A549 (cell line): Measurements from ENCODE around the gene PDGFRA.

Source experiments
- CHD2 ChIP-seq: fragments of 150-350 bp; IDR thresholded peaks from 2 replicates; pipeline ENCODE4 v1.6.1; 2014; ENCODE audit warnings: low read length; ENCODE audit not compliant: partially characterized antibody
- CTCF ChIP-seq: fragments of >200 bp; sonication (Bioruptor Twin); formaldehyde crosslinking; IDR thresholded peaks from 3 replicates; pipeline ENCODE4 v1.5.1; 2016
- EP300 ChIP-seq, 2 experiments: fragments of >200 bp; sonication (Bioruptor Twin); formaldehyde crosslinking; IDR thresholded peaks; 2 replicates in 1 of 2; 3 replicates in 1 of 2; pipeline ENCODE4 v1.6.1; 2016 to 2017
- HDAC2 ChIP-seq: fragments of 200-600 bp; sonication (generic); IDR thresholded peaks from 2 replicates; pipeline ENCODE4 v1.6.1; 2016
- KDM1A ChIP-seq: fragments of 200-600 bp; sonication (generic); IDR thresholded peaks from 2 replicates; pipeline ENCODE4 v1.6.1; 2016; ENCODE audit warnings: low read depth, mild to moderate bottlenecking
- MAX ChIP-seq: IDR thresholded peaks from 2 replicates; pipeline ENCODE4 v1.6.1; 2012
- POLR2AphosphoS2 ChIP-seq: conservative IDR thresholded peaks from 2 replicates; pipeline ENCODE4 v1.6.1; 2012; ENCODE audit warnings: low read length, improper control_type of control experiment, inconsistent platforms
- RCOR1 ChIP-seq: fragments of 150-350 bp; IDR thresholded peaks from 2 replicates; pipeline ENCODE4 v1.6.1; 2014; ENCODE audit warnings: antibody characterized with exemption, low read length, low read depth
- REST ChIP-seq: fragments of 200-600 bp; sonication (generic); IDR thresholded peaks from 2 replicates; pipeline ENCODE4 v1.6.1; 2016; ENCODE audit warnings: antibody characterized with exemption, mild to moderate bottlenecking, moderate library complexity
- TP53 ChIP-seq: fragments of 250-450 bp; sonication (Bioruptor Pico); IDR thresholded peaks from 2 replicates; pipeline ENCODE4 v1.5.0; 2021; ENCODE audit warnings: mild to moderate bottlenecking, moderate library complexity
- TF ChIP-seq, protein P1 (sequence below): fragments of 450-650 bp; IDR thresholded peaks from 2 replicates; pipeline ENCODE4 v1.6.1; 2014; ENCODE audit warnings: antibody characterized with exemption

DNA sequence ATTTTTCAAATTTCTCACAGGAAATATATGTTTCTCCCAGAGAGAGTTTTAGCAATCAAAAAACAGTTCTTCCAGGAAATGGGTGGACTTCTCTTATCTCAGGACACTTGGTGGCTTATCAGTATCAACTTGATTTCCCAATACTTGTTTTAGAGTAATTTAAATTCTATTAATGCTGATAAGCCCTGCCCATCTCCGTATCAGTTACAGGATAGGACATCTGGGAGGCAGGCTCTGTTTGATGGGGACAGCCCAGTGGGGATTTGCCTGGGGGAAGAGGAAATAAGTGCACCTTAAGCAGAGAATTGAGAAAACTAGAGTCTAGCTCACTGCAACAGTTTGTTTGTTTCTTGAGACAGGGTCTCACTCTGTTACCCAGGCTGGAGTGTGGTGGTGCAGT lies 43.2 kb upstream of the PDGFRA start:
- no peak for TF ChIP-seq CTCF
- no peak for TF ChIP-seq RCOR1
- no peak for TF ChIP-seq KDM1A
- TF ChIP-seq POLR2AphosphoS2 = no peak
- TF ChIP-seq, protein P1, sequence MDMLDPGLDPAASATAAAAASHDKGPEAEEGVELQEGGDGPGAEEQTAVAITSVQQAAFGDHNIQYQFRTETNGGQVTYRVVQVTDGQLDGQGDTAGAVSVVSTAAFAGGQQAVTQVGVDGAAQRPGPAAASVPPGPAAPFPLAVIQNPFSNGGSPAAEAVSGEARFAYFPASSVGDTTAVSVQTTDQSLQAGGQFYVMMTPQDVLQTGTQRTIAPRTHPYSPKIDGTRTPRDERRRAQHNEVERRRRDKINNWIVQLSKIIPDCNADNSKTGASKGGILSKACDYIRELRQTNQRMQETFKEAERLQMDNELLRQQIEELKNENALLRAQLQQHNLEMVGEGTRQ = no peak
- no peak for TF ChIP-seq TP53 (CRISPR knock-in tag)
- TF ChIP-seq HDAC2 = no peak
- TF ChIP-seq CHD2 = no peak
- TF ChIP-seq MAX = no peak
- no peak for TF ChIP-seq EP300 (IDR thresholded peaks at IDR 0.05)
- TF ChIP-seq REST = no peak
